NCI-H460 (cell line): ENCODE results near the gene AAK1. TPM values are rescaled to one million over a fixed set of nuclear protein-coding genes. Genes with fewer than 3 reads are reported as not detected.
"Not testable (repeated sequence)": the region's sequence is repeated elsewhere in the genome, so short reads cannot be mapped to it uniquely, and the experiment has no call there.

Experiments used
- DNase-seq: peaks from one replicate; pipeline ENCODE4 v3.0.0-alpha.2; 2016; ENCODE audit warnings: low read depth; ENCODE audit errors: extremely low read depth
- total RNA-seq: library from RNA; depleted of rRNA; stranded (reverse); fragments of >200 nt; shearing (Covaris generic); gene quantifications from 2 replicates; pipeline ENCODE4 v1.2.3, GENCODE V29; 2014

Gene AAK1
- total RNA-seq, 1 experiment from 2014 or later: 37.7 TPM

DNA sequence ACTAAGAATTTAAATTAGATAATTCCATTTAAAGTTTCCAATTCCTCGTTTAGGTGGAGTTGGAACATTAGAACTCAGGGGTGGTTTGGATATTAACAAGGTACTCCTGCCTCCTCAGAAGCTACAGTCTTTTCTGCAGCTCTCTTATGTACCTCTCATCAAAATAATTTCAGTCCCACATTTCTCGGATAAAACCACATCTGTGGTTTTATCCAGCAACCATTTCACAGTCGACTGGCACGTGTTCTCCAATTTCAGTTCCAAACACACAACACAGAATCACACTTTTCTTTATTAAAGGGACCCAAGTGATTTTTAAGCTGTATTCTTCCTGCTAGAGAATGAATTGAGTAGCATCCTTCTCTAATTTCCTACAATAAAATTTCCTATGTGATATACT is 183.6 kb downstream of the AAK1 start:
- DNase-seq: no peak

GRCh38 chr2:69456950-69457445 is 186.5 kb downstream of the AAK1 start:
- DNase-seq: no peak

- DNase-seq: no peak
These were observed 187.4 kb downstream of the AAK1 start for GRCh38 chr2:69456154-69456553.

GRCh38 chr2:69454976-69455375 is 188.6 kb downstream of the AAK1 start:
- no peak for DNase-seq

- no peak for DNase-seq
These were observed 189.9 kb downstream of the AAK1 start for GRCh38 chr2:69453475-69454129.

GRCh38 chr2:69452687-69453086 is 190.9 kb downstream of the AAK1 start:
- no peak for DNase-seq

DNA sequence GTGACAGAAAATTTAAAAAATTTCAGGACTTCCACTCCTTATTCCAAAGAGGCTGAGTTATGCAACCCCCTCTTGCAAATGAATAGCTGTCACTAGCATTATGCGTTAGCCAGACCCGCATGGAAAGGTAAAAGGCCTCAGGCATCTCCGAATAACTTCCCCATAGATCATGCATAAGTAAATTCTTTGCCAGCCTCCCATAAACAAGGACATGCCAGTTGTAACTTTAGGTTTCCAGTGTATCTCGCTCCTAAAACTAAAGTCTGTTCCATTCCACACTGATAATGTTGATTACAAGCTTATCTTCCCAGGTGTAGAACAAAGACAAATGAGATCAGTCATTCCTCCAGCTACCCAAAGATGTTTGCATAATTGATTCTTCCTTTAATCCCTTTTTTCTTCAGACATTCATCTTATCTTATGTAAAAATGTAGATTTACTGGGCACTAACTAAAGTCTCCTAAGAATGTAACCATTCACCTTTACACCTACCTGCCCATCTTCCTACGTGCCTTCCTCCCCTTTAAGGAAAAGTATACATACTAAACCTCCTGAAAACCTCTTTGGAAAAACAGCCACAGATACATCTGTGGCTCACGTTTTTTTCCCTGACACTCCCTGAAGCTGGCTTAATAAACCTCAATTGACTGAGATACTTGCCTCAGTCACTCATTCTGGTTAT is 192.7 kb downstream of the AAK1 start:
- no peak for DNase-seq

DNA sequence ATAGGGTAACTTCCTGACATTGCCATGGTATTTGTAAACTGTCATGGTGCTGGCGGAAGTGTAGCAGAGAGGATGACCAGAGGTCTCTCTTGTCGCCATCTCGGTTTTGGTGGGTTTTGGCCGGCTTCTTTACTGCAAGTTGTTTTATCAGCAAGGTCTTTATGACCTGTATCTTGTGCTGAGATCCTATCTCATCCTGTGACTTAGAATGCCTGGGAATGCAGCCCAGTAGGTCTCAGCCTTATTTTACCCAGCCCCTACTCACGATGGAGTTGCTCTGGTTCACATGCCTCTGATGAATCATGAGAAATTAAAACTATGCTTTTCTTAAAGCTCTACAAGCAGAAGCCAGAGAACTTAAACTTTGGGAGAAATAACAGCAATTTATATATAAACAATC is 193.6 kb downstream of the AAK1 start:
- DNase-seq: no peak

DNA sequence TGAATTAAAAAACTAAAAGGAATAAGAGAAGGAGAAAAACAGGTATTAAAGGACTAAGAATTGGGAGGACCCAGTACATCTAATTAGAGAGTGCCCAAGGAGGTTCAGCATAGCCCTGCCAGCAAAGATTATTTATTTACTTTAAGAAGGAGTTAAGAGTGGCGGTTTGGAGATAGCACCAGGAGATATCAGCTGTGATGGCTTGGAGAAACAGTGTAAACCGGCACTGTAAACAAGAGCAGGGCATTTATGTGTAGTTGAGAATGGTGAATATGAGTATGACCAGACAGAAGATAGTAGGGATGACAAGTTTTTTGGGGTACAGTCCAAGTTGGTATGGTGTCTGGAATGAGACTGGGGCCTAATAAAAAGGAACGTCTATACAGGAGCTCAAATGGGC is 199.9 kb downstream of the AAK1 start:
- DNase-seq: not testable (repeated sequence)

DNA sequence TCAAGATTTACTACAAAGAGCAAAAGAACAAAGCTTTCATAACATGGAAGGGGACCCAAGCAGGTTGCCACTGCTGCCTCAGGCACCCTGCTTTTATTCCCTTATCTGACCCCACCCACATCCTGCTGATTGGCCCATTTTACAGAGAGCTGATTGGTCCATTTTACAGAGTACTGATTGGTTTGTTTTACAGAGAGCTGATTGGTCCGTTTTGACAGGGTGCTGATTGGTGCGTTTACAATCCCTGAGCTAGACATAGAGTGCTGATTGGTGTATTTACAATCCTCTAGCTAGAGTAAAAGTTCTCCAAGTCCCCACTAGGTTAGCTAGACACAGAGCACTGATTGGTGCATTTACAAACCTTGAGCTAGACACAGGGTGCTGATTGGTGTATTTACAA is 204.0 kb downstream of the AAK1 start:
- not testable (repeated sequence) for DNase-seq

DNA sequence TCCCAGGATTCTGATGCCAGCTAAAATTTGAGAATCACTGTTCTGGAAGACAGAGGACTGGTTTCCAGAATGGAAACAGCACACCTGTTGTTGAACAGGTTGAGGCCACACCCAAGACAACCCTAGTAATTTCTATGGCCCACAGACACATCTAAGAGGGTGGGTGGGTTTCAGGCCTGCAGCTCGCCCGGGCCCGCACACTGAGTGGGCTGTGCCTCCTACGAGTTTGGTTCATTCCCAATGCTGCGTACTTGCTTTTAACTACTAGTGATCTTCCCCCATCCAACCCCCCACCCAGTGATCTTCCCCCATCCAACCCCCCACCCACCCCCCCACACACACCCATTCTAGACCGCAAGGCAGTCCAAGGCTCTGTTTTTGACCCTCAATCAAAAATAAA is 205.0 kb downstream of the AAK1 start:
- DNase-seq: no peak

- DNase-seq: peak; percentile 11
These were observed 205.8 kb downstream of the AAK1 start for GRCh38 chr2:69437751-69438154.

- DNase-seq: peak; percentile 94
These were observed 206.4 kb downstream of the AAK1 start, which contains the start of gene NFU1 for GRCh38 chr2:69436938-69437750. Gene NFU1 (minus strand): TSS chr2:69437435. CDS start chr2:69437422, 13 bp downstream.

DNA sequence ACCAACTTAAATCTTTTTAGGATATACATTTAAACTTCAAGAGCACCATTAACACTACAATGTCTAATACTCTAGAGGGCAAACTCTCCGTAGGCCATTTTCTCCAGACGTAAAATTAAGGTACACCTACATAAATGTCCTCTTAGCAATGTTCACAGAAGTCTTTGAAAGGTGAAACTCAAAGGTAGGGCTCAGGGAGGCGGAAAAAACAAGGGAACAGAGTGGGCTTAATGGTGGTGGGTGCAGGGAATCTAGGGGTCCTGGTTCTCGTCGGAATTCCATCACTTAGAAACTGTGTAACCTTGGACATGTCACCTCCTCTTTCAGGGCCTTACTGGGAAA is 207.0 kb downstream of the AAK1 start:
- DNase-seq: no peak

DNA sequence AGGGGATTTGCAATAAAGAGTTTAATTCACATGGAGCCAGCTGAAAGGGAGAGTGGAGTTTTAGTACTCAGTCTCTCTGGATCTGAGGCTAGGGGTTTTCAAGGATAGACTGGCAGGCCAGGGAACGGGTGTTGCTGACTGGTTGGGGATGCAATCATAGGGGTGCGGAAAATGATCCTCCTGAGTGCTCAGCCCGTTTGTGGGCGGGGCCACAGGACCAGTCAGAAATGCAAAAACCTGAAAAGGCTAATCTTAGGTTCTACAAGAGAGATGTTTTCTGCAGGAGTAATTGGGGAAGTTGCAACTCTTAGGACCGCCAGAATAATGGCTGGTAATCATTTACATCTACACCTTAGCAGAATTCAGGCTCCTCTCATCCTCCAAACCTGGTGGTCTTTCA is 208.8 kb downstream of the AAK1 start:
- DNase-seq: no peak

- DNase-seq: no peak
These were observed 213.9 kb downstream of the AAK1 start for GRCh38 chr2:69429491-69430183.

DNA sequence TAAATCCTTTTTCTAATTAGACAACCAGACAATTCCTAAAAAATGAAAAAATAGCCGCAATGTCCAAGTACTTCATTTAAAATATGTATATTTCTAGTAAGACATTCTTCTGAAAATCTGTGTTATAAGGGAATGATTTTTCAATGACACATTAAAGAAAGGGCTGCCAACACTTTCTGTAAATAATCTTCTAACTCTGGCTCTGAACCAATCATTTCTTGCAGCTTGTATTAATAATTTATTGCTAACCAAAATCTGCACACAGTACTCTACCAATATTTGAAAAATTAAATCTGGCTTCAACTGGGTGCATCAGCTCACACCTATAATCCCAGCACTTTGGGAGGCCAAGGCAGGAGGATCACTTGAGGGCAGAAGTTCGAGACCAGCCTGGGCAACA is 214.6 kb downstream of the AAK1 start:
- no peak for DNase-seq

GRCh38 chr2:69424419-69424818 is 219.1 kb downstream of the AAK1 start:
- no peak for DNase-seq

DNA sequence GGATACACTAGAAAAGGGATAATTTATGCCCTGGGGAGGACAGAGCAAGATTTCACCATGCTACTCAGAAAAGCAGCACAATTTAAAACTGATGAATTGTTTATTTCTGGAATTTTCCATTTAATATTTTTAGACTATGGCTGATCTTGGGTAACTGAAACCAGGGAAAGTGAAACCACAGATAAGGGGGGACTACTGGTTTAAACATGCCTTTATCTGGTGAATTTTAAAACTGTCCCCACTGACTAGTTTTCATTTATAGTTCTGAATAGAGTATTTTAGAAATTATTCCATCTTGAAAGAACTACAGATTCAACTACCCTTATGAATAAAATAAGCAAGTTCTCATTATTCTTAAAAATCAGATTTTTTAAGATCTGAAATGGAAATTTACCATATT is 221.3 kb downstream of the AAK1 start:
- DNase-seq: no peak

- not testable (repeated sequence) for DNase-seq
These were observed 224.4 kb downstream of the AAK1 start for GRCh38 chr2:69419111-69419510.

- DNase-seq: no peak
These were observed 227.4 kb downstream of the AAK1 start for GRCh38 chr2:69416147-69416546.
